Choroid plexus epithelial cell (primary cell): ENCODE results near the gene THSD4.

Experiments
- DNase-seq: peaks from one replicate; pipeline ENCODE4 v3.0.0-alpha.2; 2010; ENCODE audit warnings: low read depth
- H3K4me3 ChIP-seq: 2 replicates; pipeline ENCODE4 v1.5.1; 2011; ENCODE audit warnings: low read depth, mild to moderate bottlenecking, control low read depth, low read length, moderate library complexity
- TF ChIP-seq, protein P1 (sequence below): conservative IDR thresholded peaks from 2 replicates; pipeline ENCODE4 v1.5.1; 2011; ENCODE audit warnings: low read depth, mild to moderate bottlenecking, control low read depth, inconsistent platforms, low read length, moderate library complexity

The THSD4 gene

DNA sequence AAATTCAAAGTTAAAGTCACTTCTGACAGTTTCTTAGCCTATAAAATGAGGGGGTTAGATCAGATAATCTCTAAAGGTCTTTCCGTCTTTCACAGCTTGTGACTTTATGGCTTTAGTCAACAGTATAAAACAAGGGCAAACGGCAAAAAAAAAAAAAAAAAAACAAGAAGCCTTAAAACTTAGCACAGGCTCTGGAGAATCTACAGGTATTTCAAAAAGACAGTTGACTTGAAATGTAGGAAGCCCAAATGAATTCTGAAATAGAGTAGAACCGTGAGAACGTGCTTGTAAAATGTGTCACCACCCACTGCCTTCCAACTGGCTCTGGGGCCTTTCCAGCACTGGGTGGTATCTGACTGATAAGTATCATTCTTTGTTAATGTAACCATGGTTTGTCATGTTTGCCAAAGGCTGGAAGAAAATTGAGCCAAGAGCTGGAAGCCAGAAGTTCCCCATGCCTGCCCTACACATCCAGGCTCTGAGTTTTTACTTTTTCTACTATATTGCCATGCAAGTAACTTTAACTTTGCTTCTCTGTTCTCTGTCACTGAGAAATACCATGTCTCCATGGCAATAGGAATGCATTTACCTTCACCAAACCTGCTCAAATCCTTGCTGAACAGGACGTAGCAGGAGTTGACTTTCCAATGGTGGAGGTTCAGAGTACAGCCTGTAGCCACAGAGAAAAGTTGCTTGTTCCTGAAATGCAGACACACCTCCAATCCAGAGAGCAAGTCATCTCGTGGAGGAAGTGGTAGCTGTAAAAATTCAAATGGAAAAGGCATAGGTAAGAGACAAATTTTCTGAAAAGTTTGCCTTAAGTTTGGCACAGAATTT, 35.8 kb upstream of the THSD4 start:
- DNase-seq, result peak; percentile 62
- TF ChIP-seq, protein P1, sequence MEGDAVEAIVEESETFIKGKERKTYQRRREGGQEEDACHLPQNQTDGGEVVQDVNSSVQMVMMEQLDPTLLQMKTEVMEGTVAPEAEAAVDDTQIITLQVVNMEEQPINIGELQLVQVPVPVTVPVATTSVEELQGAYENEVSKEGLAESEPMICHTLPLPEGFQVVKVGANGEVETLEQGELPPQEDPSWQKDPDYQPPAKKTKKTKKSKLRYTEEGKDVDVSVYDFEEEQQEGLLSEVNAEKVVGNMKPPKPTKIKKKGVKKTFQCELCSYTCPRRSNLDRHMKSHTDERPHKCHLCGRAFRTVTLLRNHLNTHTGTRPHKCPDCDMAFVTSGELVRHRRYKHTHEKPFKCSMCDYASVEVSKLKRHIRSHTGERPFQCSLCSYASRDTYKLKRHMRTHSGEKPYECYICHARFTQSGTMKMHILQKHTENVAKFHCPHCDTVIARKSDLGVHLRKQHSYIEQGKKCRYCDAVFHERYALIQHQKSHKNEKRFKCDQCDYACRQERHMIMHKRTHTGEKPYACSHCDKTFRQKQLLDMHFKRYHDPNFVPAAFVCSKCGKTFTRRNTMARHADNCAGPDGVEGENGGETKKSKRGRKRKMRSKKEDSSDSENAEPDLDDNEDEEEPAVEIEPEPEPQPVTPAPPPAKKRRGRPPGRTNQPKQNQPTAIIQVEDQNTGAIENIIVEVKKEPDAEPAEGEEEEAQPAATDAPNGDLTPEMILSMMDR, result no peak
- H3K4me3 ChIP-seq, result no peak overlapping the region

DNA sequence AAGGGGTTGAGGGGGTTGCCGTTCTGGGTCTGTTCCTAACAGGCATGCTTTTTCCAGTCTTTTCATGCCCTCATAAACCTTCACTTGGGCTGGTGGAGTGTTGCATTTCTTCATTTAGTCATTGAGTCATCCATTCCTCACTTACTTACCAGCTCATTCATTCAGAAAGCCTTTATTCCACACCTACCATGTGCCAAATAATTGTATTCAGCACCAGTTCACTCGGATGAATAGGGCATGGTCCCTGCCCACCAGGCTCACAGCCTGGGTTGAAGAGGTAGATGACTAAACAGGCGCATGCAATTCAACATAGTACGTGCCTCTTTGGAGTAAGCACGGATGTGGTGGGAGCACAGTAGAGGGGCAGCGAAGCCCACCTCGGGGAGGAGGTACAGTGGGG, 35.1 kb upstream of the THSD4 start:
- TF ChIP-seq, protein P1, result no peak
- no peak overlapping the region for H3K4me3 ChIP-seq

DNA sequence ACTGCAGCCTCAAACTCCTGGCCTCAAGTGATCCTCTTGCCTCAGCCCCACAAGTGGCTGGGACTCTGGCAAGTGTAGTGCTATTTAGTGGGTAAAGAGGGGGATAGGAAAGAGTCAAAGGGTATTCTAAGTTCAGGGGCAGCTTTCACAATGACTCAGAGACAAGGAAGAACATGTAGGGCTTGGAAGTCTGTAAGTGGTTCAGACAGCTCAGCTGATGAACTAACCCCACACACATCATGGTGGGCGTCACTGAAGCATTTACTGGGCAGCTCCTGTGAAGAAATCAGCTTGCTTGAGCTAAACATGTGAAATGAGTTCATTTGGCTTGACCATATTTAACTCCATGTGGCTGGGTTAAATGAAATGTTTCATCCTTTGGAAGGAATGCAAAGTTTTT, 34.6 kb upstream of the THSD4 start:
- no peak overlapping the region for H3K4me3 ChIP-seq
- peak; percentile 91 for DNase-seq
- TF ChIP-seq, protein P1, result no peak

More for the DNA sequence above, 35.1 kb upstream of the THSD4 start:
- DNase-seq, result no peak

DNA sequence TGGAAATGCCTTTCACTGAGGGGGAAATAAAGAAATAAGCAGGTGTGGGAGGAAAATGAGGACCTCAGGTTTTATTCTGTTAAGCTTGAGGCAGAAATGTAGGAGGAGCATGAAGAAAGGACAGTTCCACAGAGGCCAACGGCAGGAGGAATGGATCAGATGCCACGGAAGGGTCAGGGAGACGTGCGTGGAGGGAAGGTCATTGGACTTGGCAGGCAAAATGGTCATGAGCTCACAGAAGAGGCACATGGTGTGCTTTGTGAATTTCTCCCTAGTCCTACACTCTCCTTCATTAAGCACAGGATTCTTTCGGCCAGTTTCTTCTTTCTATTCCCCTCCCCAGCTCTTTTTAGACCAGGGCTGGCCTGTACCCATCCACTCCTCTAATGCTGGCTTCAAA, 32.5 kb upstream of the THSD4 start:
- TF ChIP-seq, protein P1, result no peak
- DNase-seq, result no peak

DNA sequence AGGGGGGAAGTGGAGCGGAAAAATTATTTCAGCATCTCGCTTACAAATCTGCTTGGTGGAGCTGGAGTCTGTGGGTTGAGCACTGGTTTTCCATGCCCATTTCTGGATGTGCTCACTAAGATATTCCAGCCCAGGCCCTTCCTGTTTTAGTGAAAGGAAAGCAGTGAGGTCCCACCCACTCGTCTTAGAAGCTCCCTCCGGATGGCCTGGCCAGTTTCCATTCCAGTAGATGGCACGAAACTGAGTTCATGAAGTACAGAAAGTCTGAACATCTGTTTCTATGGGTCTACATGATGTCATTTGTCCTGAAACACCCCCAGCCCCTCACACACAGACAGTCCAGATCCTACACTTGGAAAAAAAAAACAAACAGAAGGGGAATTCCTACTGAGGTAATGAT, 31.9 kb upstream of the THSD4 start:
- peak; percentile 43 for DNase-seq
- H3K4me3 ChIP-seq, result no peak overlapping the region
- TF ChIP-seq, protein P1, result no peak

More for the DNA sequence above, 32.5 kb upstream of the THSD4 start:
- H3K4me3 ChIP-seq, result no peak overlapping the region

DNA sequence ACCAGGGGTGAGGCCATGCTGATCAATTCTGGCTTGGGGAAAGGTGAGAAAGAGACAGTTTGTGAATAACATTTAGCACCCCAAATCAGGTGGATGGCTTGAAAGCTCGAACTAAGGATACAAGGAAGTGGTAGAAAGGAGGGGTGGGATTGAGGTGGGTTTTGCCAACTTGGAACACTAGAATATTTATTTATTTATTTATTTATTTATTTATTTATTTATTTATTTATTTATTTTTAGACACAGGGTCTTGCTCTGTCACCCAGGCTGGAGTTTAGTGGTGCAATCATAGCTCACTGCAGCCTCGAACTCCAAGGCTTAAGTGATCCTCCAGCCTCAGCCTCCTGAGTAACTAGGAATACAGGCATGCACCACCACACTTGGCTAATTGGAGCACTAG, 31.0 kb upstream of the THSD4 start:
- TF ChIP-seq, protein P1, result no peak
- H3K4me3 ChIP-seq, result no peak overlapping the region
- no peak for DNase-seq

DNA sequence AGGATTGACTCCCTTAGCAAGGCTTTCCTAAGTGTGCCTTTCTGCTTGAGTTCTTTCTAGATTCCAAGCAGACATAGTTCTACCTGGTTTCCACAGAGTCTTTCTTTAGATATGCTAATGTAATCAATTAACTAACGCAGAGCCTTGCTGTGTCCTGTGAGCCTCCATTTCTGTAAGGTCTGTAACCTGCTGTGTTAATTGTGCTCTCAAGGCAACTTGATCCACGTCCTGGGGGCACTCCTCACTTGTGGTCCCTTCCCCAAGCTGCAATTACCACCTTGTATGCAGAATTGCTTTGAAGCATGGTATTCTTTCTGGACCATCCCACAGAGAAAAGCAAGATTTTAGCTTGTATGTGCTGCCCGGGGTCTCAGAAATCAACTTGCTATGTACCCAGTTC, 29.5 kb upstream of the THSD4 start:
- no peak overlapping the region for H3K4me3 ChIP-seq
- TF ChIP-seq, protein P1, result no peak
- DNase-seq, result no peak
